ENCODE measurements around the gene SPI1.

Gene SPI1

DNA sequence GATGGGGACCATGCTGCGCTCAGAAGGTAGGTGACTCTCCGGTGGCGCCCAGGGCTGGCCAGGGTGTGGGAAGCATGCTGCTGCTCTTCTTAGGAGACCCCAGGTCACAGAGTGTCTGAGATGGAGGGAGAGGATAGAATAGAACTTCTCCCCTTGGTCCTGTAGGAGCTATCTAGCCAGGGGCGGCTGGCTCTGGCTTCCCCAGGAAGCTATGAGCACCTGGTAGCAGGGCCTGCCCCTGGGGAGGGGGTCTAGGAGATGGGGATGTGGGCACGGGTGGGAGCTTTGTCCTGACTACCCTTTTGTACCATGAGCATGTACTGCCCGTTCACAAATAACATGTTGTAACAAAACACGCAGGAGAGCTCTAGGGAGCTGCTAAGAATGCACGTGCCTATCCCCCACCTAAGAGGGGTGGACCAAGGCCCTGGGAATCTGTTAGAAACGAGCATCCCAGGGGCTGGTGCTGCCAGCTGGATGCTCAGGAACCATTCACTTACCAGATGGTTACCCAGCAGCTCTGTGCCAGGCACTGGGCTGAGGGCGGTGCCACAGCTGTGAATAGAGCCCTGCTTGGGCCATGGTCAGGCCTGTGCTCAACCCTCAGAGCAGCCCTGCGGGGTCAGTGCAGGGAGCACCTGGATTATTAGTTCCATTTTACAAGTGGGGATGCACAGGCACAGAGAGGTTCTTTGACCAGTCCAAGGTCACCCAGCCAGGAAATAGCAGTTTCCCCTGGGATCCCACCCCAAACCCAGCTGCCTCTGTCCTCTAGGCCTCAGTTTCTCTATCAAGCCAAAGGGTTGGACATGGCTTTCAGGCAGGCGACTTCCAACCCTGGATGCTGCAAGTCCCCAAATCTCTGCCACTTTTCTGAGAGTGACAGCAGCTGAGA, 32.3 kb upstream of the SPI1 start:
- FAIRE-seq (no peak), DNase-seq (ENCODE audit: insufficient read length, low spot score) (no peak)
- no peak for TF ChIP-seq POLR2A (IDR thresholded peaks at IDR 0.05; ENCODE audit: low read depth, low read length)

DNA sequence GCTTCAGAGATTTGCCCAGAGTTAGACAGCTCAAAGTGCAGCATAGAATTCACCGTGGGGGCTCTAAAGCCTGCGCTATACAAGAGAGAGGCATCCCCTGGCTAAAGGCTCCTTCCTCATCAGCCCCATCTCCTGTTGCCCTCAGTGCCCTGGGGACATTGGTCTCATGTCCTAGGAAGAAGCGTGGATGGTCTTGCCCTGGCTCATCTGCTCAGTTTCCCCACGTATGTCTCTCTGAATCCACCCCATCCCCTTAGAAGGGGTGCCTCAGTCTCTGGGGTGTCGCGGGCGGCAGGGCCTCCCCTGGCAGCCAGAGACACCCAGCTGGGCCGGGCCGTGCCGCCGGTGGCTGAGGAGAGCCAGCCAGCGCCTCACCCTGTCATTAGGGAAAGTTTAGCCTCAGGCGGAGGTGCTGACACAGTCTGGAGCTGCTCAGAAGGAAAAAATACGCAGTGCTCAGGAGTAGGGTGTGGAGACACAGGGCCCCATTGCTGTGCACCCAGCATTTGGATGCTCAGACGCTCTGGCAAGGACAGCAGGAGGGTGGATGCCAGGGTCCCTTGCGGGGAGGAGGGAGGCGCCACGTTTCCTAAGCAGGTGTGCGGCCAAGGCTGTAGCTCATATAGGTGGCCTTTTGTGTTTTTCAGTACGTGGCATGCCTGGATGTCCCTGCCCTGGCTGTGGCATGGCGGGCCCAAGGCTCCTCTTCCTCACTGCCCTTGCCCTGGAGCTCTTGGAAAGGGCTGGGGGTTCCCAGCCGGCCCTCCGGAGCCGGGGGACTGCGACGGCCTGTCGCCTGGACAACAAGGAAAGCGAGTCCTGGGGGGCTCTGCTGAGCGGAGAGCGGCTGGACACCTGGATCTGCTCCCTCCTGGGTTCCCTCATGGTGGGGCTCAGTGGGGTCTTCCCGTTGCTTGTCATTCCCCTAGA, 31.4 kb upstream of the SPI1 start:
- DNase-seq (ENCODE audit: insufficient read length, low spot score) (no peak), FAIRE-seq (no peak)
- no peak for TF ChIP-seq POLR2A (IDR thresholded peaks at IDR 0.05; ENCODE audit: low read depth, low read length)

DNA sequence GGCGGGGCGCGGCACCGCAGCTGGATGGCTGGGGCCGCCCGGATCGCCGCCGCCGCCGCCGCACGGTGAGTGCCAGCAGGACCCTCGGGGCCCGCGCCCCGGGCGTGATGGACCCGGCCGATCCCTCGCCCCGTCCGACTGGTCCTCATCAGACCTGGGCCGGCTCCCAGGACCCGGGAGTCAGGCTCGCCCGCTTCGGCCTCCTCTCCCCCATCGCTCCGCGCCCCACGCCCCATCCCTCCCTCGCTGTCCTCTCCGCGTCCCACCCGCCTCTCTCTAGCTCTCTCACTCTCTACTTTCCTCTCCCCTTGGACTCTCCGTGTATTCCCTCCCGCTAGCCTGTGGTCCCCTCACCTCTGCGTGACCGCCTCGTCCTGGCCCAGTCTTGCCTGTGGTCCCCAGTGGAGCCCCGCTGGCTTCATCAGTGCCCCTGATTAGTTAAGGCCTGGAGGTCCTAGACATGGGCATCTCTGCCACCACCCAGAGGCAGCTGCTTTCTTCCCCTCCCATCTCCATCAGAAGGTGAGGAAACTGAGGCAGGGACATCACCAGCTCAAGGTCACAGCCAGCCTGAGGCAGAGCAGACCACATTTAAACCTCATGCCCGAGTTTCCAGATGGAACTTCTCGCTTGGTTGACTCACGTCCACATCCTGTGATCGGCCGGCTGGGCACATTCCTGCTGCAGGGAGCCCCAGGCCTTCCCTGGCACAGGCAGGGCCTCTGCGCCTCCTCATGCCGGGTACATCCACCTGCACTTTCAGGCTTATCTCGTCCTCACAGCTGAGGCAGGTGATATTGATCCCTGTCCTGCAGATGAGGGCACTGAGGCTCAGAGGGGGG, 30.5 kb upstream of the SPI1 start:
- peak; percentile 41; the same call in 1 of the 2 replicates for TF ChIP-seq POLR2A (IDR thresholded peaks at IDR 0.05; ENCODE audit: low read depth, low read length)
- FAIRE-seq = peak; percentile 11

DNA sequence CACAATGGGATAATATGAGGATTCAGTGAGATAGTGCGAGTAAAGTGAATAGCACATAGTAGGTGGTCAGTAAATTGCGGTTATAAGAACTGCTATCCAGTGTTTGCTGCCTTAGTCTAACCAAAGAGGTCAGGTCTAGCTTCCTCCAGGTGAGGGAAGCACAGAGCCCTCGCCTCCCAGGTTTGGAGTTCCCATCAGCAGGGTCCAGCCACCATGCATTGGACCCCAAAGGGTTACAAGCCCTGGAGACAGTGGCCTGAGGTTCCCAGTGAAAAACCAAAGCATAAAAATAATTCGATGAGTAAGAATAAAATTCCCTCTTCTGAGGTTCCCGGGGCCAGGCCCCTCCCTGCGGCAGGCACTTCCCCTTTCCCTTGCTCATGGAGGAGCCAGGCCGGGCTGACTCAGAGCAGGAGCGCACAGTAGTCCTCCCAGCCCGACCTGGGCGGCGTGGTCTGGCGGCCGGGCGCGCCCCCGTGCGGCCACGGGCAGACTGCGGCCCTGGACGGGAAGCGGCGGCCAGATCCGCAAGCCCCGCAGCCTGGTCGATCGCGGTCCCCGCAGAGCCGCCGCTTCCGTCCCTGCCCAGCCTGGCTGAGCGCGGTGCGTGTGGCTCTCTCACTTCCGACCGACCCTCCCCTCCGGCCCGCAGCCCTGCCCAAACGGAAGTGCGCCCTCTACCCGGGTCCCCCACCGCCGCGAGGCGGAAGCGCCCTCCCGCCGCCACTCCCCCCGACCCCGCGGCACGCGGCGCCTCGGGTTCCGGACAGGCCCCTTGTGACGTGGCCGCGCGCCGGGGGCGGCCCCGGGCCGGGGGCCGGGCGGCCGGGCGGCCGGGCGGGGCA, 29.6 kb upstream of the SPI1 start, which contains the start of gene SLC39A13:
TSS of gene SLC39A13 (plus strand) at position 845 of the 845 bp plus-strand sequence. CDS start 1,505 bp downstream, outside the sequence.
- DNase-seq (ENCODE audit: insufficient read length, low spot score) (peak; percentile 100), FAIRE-seq (no peak)
- peak; percentile 89 for TF ChIP-seq POLR2A (IDR thresholded peaks at IDR 0.05; ENCODE audit: low read depth, low read length)

More for the DNA sequence above, 30.5 kb upstream of the SPI1 start:
- DNase-seq (ENCODE audit: insufficient read length, low spot score) = peak; percentile 99

DNA sequence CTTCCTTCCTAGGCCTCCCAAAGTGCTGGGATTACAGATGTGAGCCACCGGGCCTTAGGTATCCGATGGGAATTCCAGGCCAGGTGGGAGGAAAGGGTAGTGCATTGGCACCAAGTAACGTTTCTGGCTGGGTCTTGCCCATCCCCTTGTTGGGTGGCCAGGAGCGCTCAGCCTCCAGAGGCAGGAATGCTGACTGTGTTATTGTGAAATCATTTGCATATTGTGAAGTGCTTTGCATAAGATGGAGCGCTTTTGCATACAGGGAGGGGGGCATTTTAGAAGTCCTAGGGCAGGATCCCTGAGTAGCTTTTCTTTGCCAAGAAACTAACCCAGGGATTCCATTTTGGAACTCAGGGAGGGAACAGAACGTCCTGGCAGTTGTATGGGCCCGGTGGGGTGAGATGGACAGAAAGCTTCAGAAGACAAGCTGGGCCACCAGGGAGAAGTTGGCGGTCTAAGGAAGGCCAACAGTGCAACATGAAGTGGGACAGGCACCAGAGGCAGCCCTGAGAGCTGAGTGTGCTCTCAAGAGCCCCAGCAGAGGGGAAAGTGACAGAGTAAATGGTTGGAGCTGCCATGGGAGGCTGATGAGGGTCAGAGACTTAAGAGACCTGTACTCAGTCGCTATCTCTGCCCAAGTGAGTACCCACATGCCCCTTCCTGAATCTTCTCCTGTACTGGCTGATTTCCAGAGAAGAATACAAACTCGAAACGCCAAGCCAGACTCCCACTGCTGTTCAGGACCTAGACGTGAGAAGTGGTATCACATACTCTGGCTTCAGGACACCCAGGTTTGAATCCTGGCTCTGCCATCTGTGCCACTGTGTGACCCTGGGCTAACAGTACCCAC, 28.8 kb upstream of the SPI1 start:
- FAIRE-seq (no peak), DNase-seq (ENCODE audit: insufficient read length, low spot score) (no peak)
- TF ChIP-seq POLR2A (IDR thresholded peaks at IDR 0.05; ENCODE audit: low read depth, low read length) = no peak

DNA sequence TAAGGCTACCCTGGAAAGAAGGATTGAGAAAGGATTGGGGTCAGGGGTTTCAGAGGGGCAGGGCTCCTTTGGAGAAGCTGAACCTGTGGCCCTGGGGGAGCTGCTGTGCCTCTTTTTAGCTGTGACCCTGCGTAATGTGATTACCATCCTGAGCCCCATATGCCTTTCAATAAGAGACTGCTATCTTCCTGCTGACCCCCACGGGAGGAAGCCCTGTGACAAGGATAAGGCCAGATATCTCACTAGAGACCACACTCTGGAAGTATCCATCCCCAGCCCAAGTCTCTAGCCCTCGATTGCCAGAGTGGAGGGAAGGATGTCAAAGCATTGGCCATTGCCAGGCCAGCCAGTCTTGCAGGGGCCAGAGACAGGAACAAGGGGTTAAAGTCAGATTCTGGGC, 25.2 kb upstream of the SPI1 start:
- no peak for TF ChIP-seq POLR2A (IDR thresholded peaks at IDR 0.05; ENCODE audit: low read depth, low read length)
- FAIRE-seq (no peak), DNase-seq (ENCODE audit: insufficient read length, low spot score) (no peak)

DNA sequence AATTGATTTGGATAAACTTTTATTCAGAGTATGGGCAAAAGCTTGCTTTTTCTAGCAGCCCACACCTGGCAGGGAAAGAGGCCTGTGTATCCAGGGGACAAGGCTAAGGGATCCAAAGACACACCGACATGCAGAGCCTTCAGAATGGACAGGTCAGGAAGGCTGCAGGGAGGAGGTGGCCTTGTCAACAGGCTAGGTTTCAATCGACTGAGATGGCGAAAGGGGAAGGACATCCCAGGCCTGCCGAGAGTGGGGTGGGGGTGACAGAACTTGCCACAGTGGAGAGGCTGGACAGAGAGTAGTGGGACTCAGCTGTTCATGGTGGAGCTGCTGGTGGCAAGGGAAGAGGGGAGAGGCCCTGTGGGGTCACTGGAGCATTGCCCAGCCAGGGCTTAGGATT, 24.8 kb upstream of the SPI1 start:
- TF ChIP-seq POLR2A (IDR thresholded peaks at IDR 0.05; ENCODE audit: low read depth, low read length) = no peak
- FAIRE-seq = no peak
- DNase-seq (ENCODE audit: insufficient read length, low spot score) = no peak

DNA sequence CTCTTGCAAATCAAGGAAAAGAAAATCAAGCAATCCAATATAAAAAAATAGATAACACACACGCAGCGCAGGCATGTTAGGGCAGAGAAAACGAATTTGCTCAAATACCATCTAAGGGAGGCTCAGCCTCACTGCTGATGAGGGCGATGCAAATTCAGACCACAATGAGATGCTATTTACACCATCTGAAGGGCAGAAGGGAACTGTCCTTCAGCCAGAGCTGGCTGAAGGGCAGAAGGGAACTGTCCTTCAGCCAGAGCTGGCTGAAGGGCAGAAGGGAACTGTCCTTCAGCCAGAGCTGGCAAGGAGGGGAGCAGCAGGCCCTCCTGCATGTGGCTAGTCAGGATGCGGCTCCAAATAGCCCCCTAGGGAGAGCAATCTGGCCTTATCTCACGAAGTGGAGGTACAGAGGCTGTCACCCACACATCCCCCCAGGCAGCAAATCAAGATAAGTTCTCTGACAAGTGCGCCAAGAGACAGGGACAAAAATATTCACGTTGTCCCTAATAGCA, 22.5 kb upstream of the SPI1 start:
- DNase-seq (ENCODE audit: insufficient read length, low spot score) (no peak), FAIRE-seq (no peak)
- TF ChIP-seq POLR2A (IDR thresholded peaks at IDR 0.05; ENCODE audit: low read depth, low read length) = no peak

DNA sequence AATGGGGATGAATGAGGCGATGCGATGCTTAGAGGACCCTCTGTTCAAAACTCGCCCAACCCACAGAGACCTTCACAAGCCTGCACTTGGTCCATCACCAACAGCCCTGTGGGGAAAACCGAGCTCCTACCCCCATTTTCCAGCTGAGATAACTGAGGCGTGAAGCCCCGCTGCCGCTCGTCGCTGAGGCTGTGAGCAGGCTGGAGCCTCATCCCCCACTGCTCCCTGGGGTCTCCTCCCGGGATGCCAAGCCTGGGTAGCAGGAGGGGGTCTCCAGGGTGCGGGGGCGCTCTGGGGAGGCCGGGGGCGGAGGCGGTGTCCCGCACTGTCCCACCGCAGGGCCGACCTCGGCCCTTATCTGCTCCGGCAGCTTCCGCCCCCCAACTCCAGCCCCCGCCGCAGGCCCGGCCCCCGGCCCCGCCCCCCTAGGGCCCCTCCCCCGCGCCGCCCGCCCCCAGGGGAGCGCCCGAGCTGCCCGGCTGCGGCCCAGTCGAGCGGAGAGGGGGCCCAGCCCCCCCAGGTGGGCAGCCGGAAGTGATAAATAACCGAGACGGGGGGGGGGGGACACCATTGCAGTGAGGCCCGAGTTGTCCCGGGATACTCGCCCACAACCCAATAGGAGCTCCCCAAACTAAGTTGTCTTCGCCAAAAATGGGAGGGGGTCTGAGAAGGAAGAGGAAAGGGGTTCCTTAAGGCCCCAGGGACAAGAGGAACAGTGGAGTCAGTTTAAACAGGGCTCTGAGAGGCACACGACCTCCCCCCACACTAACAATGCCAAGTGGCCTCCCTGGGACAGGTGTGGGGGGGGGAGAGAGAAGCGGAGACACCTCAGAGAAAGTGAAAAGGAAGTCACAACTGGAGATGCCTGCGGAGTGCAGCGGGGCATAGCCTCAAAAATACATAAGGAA, 21.8 kb upstream of the SPI1 start:
- TF ChIP-seq POLR2A (IDR thresholded peaks at IDR 0.05; ENCODE audit: low read depth, low read length) = no peak
- FAIRE-seq (no peak), DNase-seq (ENCODE audit: insufficient read length, low spot score) (no peak)

DNA sequence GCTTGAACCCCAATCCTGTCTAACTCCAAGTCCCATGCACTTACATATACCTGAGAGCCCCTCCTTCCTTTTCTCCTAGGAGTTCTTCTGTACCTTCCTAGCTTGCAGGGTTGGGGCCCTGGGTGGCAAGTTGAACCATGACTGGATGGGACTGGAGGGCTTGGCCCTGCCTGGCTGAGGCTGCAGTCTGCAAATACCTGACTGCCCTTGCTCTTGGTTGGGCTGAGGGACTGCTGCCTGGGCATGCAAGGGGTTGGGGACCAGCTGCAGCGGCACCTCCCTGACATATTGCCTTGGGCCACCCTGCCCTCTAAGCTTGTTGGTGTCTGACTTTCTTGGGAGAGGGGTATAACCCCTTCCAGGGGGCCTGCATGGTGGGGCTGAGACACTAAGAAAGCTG, 20.2 kb upstream of the SPI1 start:
- DNase-seq (ENCODE audit: insufficient read length, low spot score) (no peak), FAIRE-seq (no peak)
- TF ChIP-seq POLR2A (IDR thresholded peaks at IDR 0.05; ENCODE audit: low read depth, low read length) = no peak

DNA sequence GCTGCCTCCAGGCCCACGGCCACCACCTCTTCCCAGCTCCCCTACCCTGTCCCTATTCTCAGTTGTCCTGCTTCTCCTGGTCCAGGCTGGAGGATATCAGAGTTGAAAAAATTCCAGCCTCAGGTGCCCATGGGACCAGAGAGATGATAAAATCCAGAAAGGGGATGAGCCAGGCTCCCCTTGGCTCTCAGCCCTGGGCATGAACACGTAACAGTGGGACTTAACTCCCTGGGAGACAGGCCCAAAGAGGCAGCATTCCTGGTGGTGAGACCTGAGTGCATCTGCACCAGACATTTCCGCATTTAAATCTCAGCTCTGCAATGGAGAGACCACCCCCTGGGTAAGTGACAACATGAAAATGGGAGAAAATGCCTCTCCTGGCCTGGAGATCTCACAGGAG, 19.7 kb upstream of the SPI1 start:
- no peak for FAIRE-seq
- no peak for TF ChIP-seq POLR2A (IDR thresholded peaks at IDR 0.05; ENCODE audit: low read depth, low read length)
- DNase-seq (ENCODE audit: insufficient read length, low spot score) = no peak

Measured in H54 (cell line).